GM12864 (cell line): Measurements from ENCODE around the gene TMEM132A.

Source experiments
- DNase-seq: peaks from one replicate; pipeline ENCODE4 v3.0.0-alpha.2; 2011; ENCODE audit warnings: low read depth
- H3K4me3 ChIP-seq: 2 replicates; pipeline ENCODE4 v1.5.1; 2011; ENCODE audit warnings: mild to moderate bottlenecking, low read depth, low read length, control low read depth
- CTCF ChIP-seq: IDR thresholded peaks from 2 replicates; pipeline ENCODE4 v1.5.1; 2011; ENCODE audit warnings: low read depth, mild to moderate bottlenecking, moderate library complexity, low read length, control low read depth, inconsistent platforms; ENCODE audit errors: missing control alignments

The TMEM132A gene

DNA sequence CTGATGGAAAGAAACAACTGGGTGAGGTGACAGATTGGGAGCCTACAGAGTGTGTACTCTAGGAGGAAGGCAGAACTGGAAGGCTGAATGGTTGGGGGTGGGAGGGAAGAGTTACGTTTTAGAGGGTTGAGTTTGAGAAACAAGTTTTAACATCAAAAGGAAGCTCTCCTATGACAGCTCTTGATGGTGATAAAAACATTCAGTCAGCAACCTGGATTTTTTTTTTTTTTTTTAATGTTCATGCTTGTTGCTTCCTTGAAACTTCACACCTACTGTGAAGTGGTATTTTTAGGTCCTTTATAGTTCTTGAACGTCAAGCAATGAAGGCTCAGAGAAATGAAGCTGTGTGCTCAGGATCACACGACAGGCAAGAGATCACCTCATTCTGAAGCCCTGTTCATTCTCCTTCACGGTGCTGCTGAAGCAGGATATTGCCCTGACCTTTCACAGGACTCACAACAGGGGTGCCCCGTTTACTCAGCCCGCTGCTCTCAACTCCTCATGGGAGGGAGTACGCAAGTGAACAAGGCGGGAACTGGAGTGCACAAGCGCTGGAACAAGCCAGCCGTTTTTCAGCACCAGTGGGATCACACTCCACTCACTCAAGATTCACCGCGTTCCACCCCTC lies 11.9 kb upstream of the TMEM132A start:
- no peak for TF ChIP-seq CTCF
- H3K4me3 ChIP-seq, result no peak overlapping the region
- no peak for DNase-seq

DNA sequence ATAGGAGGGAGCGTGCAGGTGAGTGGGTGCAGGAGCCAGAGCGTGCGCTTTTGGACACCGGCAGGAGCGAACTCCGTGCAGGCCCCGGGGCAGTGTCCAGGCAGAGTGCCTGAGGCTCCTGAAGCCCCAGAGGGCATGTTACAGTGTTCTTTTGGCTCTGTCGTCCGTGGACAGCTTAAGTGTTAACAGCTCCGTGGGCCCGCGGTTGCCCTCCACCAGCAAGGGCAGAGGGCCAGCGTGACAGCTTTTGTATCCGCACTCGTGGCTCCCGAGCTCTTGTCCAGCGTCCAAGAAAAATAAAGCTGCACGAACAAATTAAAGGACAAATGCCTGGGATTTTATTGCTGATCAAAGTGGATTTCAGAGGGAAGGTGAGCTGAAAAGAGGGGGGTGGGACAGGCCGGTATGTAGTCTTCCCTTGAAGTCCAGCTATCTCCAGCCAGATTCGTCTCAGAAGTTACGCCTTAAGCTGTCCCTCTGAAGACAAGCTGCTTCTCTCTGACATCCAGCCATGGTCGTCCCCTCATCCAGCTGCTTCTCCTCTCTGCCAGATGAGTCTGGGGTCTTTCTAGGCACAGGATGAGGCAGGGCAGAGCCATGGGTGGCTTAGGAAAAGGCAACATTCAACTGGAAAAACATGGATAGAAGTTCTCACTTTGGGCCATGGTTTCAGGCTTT lies 11.3 kb upstream of the TMEM132A start:
- DNase-seq, result no peak
- no peak overlapping the region for H3K4me3 ChIP-seq
- no peak for TF ChIP-seq CTCF

DNA sequence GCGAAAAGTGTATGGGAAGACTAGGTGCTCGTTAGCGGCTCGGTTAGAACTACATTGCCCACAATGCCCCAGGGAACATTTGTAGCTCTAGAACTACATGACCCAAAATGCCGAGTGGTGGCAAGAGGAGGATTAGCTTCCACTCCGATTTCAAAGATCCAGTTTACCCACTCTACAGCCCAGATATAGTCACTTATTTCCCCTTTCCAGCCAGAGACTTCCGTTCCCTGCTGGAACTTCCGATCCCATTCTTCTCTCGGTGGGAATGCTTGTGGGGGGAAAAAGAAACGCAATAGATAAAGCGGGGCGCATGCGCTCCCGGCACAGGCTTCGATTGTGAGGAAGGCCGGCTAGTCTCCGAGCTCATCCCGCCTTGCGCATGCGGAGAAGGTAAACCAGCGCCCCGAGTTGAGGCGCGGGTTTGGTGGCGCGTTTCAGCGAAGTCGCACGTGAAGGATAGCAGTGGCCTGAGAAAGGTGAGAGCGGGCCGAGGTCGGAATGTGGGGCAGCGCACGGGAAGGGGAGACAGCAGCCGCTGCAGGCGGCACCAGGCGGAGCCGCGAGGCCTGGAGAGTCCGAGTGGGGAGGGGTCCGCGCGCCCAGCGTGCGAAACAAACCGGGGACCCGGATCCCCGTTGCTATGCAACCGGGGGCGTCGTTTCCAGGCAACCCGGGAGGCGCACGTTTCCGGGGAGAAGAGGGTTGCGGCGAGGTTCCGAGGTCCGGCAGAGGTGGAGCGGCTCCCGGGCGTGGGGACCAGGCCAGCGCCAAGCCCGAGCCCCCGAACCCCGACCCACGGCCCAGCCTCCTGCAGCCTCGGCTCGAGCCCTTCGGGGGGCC lies 10.2 kb upstream of the TMEM132A start, which contains the start of gene TMEM109:
Gene TMEM109, plus strand, starts transcription at position 366 of the 840 bp plus-strand sequence. CDS start 5,536 bp downstream, outside the sequence.
- TF ChIP-seq CTCF, result no peak
- H3K4me3 ChIP-seq, result peak within 1 kb of the TSS; percentile 70
- peak; percentile 75 for DNase-seq

- DNase-seq, result no peak
- TF ChIP-seq CTCF, result no peak
- peak overlapping the region; percentile 70 for H3K4me3 ChIP-seq
Measured at GRCh38 chr11:60914633-60915247, 9.5 kb upstream of the TMEM132A start.

- TF ChIP-seq CTCF, result peak; percentile 23
- DNase-seq, result peak; percentile 68
- peak overlapping the region; percentile 70 for H3K4me3 ChIP-seq
Measured at GRCh38 chr11:60915248-60915914, 8.9 kb upstream of the TMEM132A start.

GRCh38 chr11:60916669-60917206 lies 7.5 kb upstream of the TMEM132A start:
- DNase-seq, result no peak
- no peak for TF ChIP-seq CTCF
- H3K4me3 ChIP-seq, result no peak overlapping the region
